PC-3 (cell line): ENCODE measurements around the gene BOD1.

Experiments
- EZH2 ChIP-seq: fragments of 300-600 bp; sonication (generic); IDR thresholded peaks from one replicate; pipeline ENCODE4 v1.6.1; 2017; ENCODE audit warnings: antibody characterized with exemption, mild to moderate bottlenecking, low read length; ENCODE audit not compliant: unreplicated experiment
- EZH2phosphoT487 ChIP-seq: fragments of 300-600 bp; sonication (generic); IDR thresholded peaks from 2 replicates; pipeline ENCODE4 v1.6.1; 2018; ENCODE audit warnings: mild to moderate bottlenecking, antibody characterized with exemption, low read length, borderline replicate concordance
- TF ChIP-seq, protein P1 (sequence below): fragments of 300-600 bp; sonication (generic); conservative IDR thresholded peaks from 2 replicates; pipeline ENCODE4 v1.5.1; 2017; ENCODE audit warnings: antibody characterized with exemption, low read depth, mild to moderate bottlenecking, low read length

DNA sequence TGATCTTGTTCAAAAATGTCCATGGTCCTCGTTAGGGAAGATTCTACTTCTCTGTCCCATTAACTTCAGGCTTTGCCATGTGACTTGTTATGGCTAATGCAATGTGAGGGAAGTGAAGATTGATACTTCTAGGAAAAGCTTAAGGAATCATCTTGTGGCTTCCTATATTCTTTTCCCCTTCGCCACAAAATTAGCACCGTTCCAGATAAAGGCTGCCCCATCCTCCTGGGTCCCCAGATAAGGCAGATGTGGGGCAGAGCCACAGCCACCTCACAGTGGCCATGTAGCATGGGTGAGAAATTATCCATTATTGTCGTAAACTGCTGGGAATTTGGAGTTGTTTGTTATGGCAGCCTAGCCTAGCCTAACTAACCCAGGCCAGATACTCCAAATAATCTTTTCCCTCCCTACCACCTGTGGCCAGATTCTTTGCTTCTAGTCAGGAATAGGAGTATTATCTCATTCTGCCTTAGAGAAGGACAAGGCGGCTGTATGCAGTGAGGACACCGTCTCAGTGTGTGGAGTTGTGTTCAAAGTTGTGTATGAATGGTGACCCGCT lies 31.9 kb upstream of the BOD1 start:
- TF ChIP-seq, protein P1, sequence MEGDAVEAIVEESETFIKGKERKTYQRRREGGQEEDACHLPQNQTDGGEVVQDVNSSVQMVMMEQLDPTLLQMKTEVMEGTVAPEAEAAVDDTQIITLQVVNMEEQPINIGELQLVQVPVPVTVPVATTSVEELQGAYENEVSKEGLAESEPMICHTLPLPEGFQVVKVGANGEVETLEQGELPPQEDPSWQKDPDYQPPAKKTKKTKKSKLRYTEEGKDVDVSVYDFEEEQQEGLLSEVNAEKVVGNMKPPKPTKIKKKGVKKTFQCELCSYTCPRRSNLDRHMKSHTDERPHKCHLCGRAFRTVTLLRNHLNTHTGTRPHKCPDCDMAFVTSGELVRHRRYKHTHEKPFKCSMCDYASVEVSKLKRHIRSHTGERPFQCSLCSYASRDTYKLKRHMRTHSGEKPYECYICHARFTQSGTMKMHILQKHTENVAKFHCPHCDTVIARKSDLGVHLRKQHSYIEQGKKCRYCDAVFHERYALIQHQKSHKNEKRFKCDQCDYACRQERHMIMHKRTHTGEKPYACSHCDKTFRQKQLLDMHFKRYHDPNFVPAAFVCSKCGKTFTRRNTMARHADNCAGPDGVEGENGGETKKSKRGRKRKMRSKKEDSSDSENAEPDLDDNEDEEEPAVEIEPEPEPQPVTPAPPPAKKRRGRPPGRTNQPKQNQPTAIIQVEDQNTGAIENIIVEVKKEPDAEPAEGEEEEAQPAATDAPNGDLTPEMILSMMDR = no peak
- TF ChIP-seq EZH2 (no peak), EZH2phosphoT487 (no peak)
